Nephron progenitor cell (in vitro differentiated cells): ENCODE results near the gene PPDPF.

Experiments used
- DNase-seq: peaks from one replicate; pipeline ENCODE4 v3.0.0; 2021
- H3K27ac Mint-ChIP-seq: 2 replicates; pipeline ENCODE4 v1.8.0; 2021; ENCODE audit warnings: mild to moderate bottlenecking, moderate library complexity, mixed read lengths
- H3K27me3 Mint-ChIP-seq: 2 replicates; pipeline ENCODE4 v1.8.0; 2021; ENCODE audit warnings: mild to moderate bottlenecking, low read depth, mixed read lengths; ENCODE audit not compliant: poor library complexity
- H3K36me3 Mint-ChIP-seq: 2 replicates; pipeline ENCODE4 v1.8.0; 2021; ENCODE audit warnings: low read depth, mixed read lengths
- H3K4me1 Mint-ChIP-seq: 2 replicates; pipeline ENCODE4 v1.8.0; 2021; ENCODE audit warnings: mixed read lengths
- H3K4me3 Mint-ChIP-seq: 2 replicates; pipeline ENCODE4 v1.8.0; 2021; ENCODE audit warnings: mild to moderate bottlenecking, moderate library complexity, mixed read lengths
- H3K9me3 Mint-ChIP-seq: 2 replicates; pipeline ENCODE4 v1.8.0; 2021; ENCODE audit warnings: mild to moderate bottlenecking, moderate library complexity, mixed read lengths
- TF ChIP-seq, protein P1 (sequence below): fragments of 200-600 bp; sonication (generic); IDR thresholded peaks from 2 replicates; pipeline ENCODE4 v1.5.0; 2021; ENCODE audit warnings: antibody characterized with exemption

PPDPF gene

GRCh38 chr20:63544241-63544957 is 23.8 kb downstream of the PPDPF start:
- H3K4me1 Mint-ChIP-seq: no peaks in the 10 kb centered on the region
- no peak overlapping the region for H3K27ac Mint-ChIP-seq
- no peak overlapping the region for H3K4me3 Mint-ChIP-seq

GRCh38 chr20:63544958-63545516 is 24.5 kb downstream of the PPDPF start:
- no peaks in the 10 kb centered on the region for H3K36me3 Mint-ChIP-seq
- TF ChIP-seq, protein P1, sequence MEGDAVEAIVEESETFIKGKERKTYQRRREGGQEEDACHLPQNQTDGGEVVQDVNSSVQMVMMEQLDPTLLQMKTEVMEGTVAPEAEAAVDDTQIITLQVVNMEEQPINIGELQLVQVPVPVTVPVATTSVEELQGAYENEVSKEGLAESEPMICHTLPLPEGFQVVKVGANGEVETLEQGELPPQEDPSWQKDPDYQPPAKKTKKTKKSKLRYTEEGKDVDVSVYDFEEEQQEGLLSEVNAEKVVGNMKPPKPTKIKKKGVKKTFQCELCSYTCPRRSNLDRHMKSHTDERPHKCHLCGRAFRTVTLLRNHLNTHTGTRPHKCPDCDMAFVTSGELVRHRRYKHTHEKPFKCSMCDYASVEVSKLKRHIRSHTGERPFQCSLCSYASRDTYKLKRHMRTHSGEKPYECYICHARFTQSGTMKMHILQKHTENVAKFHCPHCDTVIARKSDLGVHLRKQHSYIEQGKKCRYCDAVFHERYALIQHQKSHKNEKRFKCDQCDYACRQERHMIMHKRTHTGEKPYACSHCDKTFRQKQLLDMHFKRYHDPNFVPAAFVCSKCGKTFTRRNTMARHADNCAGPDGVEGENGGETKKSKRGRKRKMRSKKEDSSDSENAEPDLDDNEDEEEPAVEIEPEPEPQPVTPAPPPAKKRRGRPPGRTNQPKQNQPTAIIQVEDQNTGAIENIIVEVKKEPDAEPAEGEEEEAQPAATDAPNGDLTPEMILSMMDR: no peak
- H3K27me3 Mint-ChIP-seq: peaks cover 27% of the 10 kb centered on the region
- H3K4me1 Mint-ChIP-seq: no peaks in the 10 kb centered on the region
- H3K27ac Mint-ChIP-seq: no peak overlapping the region
- DNase-seq: no peak
- H3K4me3 Mint-ChIP-seq: no peak overlapping the region
- H3K9me3 Mint-ChIP-seq: no peaks in the 10 kb centered on the region

More at GRCh38 chr20:63544241-63544957, 23.8 kb downstream of the PPDPF start:
- no peaks in the 10 kb centered on the region for H3K9me3 Mint-ChIP-seq
- TF ChIP-seq, protein P1: no peak
- DNase-seq: no peak
- no peaks in the 10 kb centered on the region for H3K36me3 Mint-ChIP-seq
- peaks cover 26% of the 10 kb centered on the region for H3K27me3 Mint-ChIP-seq

DNA sequence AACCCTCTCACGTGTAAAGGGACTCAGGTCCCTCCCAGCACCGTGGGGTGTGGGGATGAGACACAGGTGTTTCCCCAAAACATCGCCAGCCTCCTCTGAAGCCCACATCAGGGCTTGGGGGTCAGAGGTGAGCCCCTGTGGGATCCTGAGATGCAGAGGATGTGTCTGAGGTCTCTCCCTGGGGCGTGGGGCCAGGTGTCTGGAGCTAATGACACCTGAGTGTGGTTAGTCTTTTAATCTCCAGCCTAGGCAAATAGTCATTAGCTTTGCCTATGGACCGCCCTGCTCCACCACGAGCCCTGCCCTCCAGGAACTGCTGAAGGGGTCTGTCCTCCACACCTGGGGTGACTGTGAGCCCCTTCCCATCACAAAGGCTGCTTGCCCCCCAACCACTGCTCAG is 25.2 kb downstream of the PPDPF start:
- Mint-ChIP-seq H3K27ac (no peak overlapping the region), H3K27me3 (peaks cover 31% of the 10 kb centered on the region), H3K4me3 (no peak overlapping the region), H3K36me3 (no peaks in the 10 kb centered on the region), H3K4me1 (peaks cover 2% of the 10 kb centered on the region), H3K9me3 (no peaks in the 10 kb centered on the region)
- TF ChIP-seq, protein P1: no peak
- no peak for DNase-seq

- Mint-ChIP-seq H3K27me3 (peaks cover 31% of the 10 kb centered on the region), H3K4me1 (peaks cover 7% of the 10 kb centered on the region), H3K9me3 (no peaks in the 10 kb centered on the region), H3K36me3 (no peaks in the 10 kb centered on the region), H3K27ac (no peak overlapping the region), H3K4me3 (no peak overlapping the region)
- TF ChIP-seq, protein P1: no peak
- no peak for DNase-seq
These were observed 25.8 kb downstream of the PPDPF start for GRCh38 chr20:63546256-63546955.

GRCh38 chr20:63546956-63547724 is 26.6 kb downstream of the PPDPF start:
- Mint-ChIP-seq H3K9me3 (no peaks in the 10 kb centered on the region), H3K4me1 (peaks cover 7% of the 10 kb centered on the region), H3K36me3 (no peaks in the 10 kb centered on the region), H3K4me3 (no peak overlapping the region), H3K27ac (no peak overlapping the region), H3K27me3 (peaks cover 38% of the 10 kb centered on the region)
- TF ChIP-seq, protein P1: no peak
- DNase-seq: no peak
